Measurements from ENCODE around the gene NOL9. TPM values are rescaled to one million over a fixed set of nuclear protein-coding genes. Genes with fewer than 3 reads are reported as not detected.

NOL9 gene
- total RNA-seq, 6 experiments from 2014 or later, result 8.9 to 13.1 (median 10.7) TPM

DNA sequence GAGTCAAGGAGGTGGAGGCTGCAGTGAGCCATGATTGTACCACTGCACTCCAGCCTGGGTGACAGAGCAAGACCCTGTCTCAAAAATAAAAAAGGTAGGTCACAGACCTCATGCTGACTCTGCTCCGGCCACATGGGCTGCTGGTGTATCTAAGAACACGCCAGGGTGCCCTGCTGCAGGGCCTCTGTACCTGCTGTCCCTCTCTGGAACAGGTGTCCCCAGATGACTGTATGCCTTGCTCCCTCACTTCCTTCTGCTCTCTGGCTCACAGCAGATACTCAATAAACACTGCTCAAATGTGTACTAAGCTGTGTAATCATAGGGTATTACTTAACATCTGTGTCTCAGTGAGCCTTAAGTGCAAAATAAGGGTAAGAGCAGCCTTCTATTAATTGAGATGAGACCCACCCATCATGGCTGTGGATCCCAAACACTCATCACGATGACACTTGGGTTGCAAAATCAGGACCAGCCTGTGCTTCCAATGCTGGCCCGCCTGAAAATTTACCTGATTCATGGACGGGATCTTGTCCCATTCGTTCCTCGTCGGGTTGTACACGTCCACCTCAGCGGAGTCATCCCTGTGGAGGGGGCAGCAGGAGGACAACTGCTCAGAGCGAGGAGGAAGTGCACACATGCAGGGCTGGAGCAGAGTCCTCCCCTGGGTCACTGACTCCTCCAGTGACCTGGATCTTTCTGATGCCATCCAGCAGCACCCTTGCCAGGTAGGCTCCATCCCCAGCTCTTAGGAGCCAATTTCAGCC, 40.8 kb upstream of the NOL9 start:
- Histone ChIP-seq H3K4me3 (no peak overlapping the region), H3K4me1 (peaks cover 0 to 40% (median 10%) of the 10 kb centered on the region in 4 donors), H3K9me3 (no peaks in the 10 kb centered on the region), H3K36me3 (peaks cover 0 to 90% (median 48%) of the 10 kb centered on the region in 4 donors), H3K27me3 (no peaks in the 10 kb centered on the region), H3K27ac (no peak overlapping the region)
- DNase-seq, result no peak
- no peak for ATAC-seq
- no peak for TF ChIP-seq POLR2A (IDR thresholded peaks at IDR 0.05)
- TF ChIP-seq, protein P1, sequence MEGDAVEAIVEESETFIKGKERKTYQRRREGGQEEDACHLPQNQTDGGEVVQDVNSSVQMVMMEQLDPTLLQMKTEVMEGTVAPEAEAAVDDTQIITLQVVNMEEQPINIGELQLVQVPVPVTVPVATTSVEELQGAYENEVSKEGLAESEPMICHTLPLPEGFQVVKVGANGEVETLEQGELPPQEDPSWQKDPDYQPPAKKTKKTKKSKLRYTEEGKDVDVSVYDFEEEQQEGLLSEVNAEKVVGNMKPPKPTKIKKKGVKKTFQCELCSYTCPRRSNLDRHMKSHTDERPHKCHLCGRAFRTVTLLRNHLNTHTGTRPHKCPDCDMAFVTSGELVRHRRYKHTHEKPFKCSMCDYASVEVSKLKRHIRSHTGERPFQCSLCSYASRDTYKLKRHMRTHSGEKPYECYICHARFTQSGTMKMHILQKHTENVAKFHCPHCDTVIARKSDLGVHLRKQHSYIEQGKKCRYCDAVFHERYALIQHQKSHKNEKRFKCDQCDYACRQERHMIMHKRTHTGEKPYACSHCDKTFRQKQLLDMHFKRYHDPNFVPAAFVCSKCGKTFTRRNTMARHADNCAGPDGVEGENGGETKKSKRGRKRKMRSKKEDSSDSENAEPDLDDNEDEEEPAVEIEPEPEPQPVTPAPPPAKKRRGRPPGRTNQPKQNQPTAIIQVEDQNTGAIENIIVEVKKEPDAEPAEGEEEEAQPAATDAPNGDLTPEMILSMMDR (IDR thresholded peaks at IDR 0.05), result no peak
- WGBS (ENCODE audit: insufficient coverage, low coverage, low lambda C conversion rate, missing lambda C conversion rate), result 77% methylated on average over 10 of the region's 11 CpGs
- intact Hi-C loops (cut with DNase I), result no loop called here

DNA sequence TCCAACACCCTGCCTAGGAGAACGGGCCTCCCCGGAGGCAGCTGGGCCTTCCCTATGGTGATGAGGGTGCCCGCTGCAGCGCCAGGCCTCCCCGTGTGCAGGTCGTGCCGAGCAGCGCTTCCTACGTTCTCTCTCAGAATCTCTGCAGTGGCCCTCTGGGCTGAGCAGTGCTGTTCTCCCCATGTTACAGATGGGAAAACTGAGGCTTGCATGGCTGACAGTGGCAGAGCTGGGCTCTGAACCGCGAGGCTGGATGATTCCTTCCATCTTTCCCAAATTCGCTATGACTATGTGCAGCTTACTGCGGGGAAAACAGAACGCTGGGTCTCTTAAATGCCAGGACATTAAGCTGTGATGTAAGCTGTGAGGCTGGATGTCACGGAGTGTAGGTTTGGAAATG, 39.5 kb upstream of the NOL9 start:
- DNase-seq, result no peak
- H3K36me3 ChIP-seq, result peaks cover 0 to 97% (median 50%) of the 10 kb centered on the region in 4 donors
- no peak for ATAC-seq
- no peak for TF ChIP-seq POLR2A (IDR thresholded peaks at IDR 0.05)
- TF ChIP-seq, protein P1 (IDR thresholded peaks at IDR 0.05), result no peak
- no peak overlapping the region for H3K27ac ChIP-seq
- intact Hi-C loops (cut with DNase I), result no loop called here
- H3K27me3 ChIP-seq, result no peaks in the 10 kb centered on the region
- H3K4me1 ChIP-seq, result peaks cover 0 to 27% (median 4%) of the 10 kb centered on the region in 4 donors
- H3K4me3 ChIP-seq, result no peak overlapping the region
- 93% methylated on average over 6 of the region's 15 CpGs for WGBS (ENCODE audit: insufficient coverage, low coverage, low lambda C conversion rate, missing lambda C conversion rate)
- H3K9me3 ChIP-seq, result no peaks in the 10 kb centered on the region

DNA sequence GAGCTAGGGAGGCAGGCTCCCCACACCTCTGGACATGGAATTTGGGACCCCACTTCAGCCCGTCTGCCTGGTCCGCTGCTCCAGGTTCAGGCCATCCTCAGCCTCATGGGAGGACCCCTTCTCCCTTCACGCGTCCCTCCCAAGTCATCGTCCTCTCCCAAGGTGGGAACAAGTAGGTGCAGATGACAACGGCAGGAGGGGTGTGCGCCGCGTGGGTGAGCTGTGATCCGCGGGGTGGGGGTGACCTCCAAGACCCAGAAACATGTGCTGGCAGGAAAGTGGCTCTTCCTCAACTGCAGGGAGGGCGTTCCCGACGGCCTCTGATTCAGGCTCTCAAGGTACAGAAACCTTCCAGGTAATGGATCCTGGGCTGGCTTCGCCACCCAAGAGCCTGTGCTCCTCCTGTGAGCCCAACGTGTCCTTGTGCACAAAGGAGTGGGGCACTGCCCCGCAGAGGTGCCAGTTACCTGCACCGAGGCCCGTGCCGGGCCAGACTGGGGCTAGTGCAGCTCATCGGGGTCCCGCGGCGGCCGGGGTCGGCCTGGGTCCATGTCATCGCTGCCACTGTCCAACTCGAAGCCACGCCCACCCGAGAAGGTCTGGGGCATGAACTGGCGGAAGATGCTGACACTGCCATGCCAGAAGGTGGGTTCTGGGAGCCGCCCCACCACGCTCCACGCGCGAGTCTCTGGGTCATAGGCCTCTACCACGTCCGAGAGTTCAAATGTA, 38.7 kb upstream of the NOL9 start:
- WGBS (ENCODE audit: insufficient coverage, low coverage, low lambda C conversion rate, missing lambda C conversion rate), result no CpG with 5 or more reads among the region's 38 CpGs
- intact Hi-C loops (cut with DNase I), result no loop called here
- no peak overlapping the region for H3K27ac ChIP-seq

DNA sequence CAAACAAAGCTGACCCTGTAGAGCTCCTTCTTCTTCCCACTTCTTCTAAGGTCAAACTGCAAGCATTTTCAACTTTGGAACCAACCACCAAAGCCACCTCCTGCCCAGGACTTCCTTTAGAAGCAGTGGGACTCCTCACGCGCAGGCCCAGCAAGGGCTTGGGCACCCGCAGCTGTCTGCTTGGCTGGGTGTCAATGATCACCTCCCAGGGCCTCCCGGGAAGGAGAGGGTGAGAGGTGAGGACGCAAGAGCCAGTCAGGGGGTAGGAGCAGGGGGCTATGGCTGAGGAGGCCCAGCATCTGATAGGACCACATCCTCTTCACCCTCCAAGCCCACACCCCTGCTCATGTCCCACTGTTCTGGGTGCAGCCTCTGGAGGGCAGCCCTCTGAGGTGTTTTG, 38.1 kb upstream of the NOL9 start:
- Histone ChIP-seq H3K27me3 (no peaks in the 10 kb centered on the region), H3K4me3 (no peak overlapping the region), H3K36me3 (peaks cover 0 to 89% (median 45%) of the 10 kb centered on the region in 4 donors), H3K9me3 (no peaks in the 10 kb centered on the region), H3K27ac (no peak overlapping the region), H3K4me1 (peaks cover 0 to 13% (median 1%) of the 10 kb centered on the region in 4 donors)
- DNase-seq (no peak), ATAC-seq (no peak)
- 40% methylated on average over 1 of the region's 5 CpGs for WGBS (ENCODE audit: insufficient coverage, low coverage, low lambda C conversion rate, missing lambda C conversion rate)
- intact Hi-C loops (cut with DNase I), result no loop called here
- TF ChIP-seq, protein P1 (IDR thresholded peaks at IDR 0.05), result no peak
- no peak for TF ChIP-seq POLR2A (IDR thresholded peaks at IDR 0.05)

More for the DNA sequence above, 38.7 kb upstream of the NOL9 start:
- TF ChIP-seq, protein P1 (IDR thresholded peaks at IDR 0.05), result no peak
- TF ChIP-seq POLR2A (IDR thresholded peaks at IDR 0.05), result no peak
- Histone ChIP-seq H3K4me1 (peaks cover 0 to 19% (median 4%) of the 10 kb centered on the region in 4 donors), H3K27me3 (no peaks in the 10 kb centered on the region), H3K9me3 (no peaks in the 10 kb centered on the region), H3K4me3 (no peak overlapping the region), H3K36me3 (peaks cover 0 to 95% (median 48%) of the 10 kb centered on the region in 4 donors)
- ATAC-seq (no peak), DNase-seq (no peak)

Measured in right lobe of liver (tissue), 6 donors.